Ovary (tissue), 9 donors: ENCODE data around the gene ATP7A. TPM values are rescaled to one million over a fixed set of nuclear protein-coding genes. Genes with fewer than 3 reads are reported as not detected.

Experiments
- DNase-seq, 5 donors: peaks; one replicate each; pipeline ENCODE4 v3.0.0-alpha.2; 2019 to 2020
- H3K27ac ChIP-seq, 2 donors: fragments of 200-600 bp; one replicate each; pipeline versions ENCODE4 v1.5.1 to v1.8.0; 2019 to 2022
- H3K27me3 ChIP-seq: fragments of 200-600 bp; one replicate; pipeline ENCODE4 v1.8.0; 2022
- H3K36me3 ChIP-seq: fragments of 200-600 bp; sonication (generic); one replicate; pipeline ENCODE4 v1.5.1; 2019
- H3K4me1 ChIP-seq: one replicate; pipeline ENCODE4 v1.8.1; 2013; ENCODE audit warnings: mild to moderate bottlenecking, moderate library complexity; ENCODE audit not compliant: insufficient read depth
- H3K4me3 ChIP-seq: fragments of 200-600 bp; sonication (generic); one replicate; pipeline ENCODE4 v1.5.1; 2017
- H3K9me3 ChIP-seq, 2 donors: fragments of 200-600 bp in 1 of 2; sonication (generic) in 1 of 2; one replicate each; pipeline versions ENCODE4 v1.5.1 to v1.8.1; 2013 to 2019; ENCODE audit warnings: mild to moderate bottlenecking in 1 of 2, moderate library complexity in 1 of 2
- CTCF ChIP-seq, 3 donors: fragments of 450-650 bp in 2 of 3; fragments of 200-600 bp in 1 of 3; IDR thresholded peaks; one replicate each; pipeline versions ENCODE4 v1.5.1 to v1.8.0; 2016 to 2022; ENCODE audit warnings: antibody characterized with exemption in 3 of 3, mild to moderate bottlenecking in 1 of 3
- EP300 ChIP-seq: sonication (generic); formaldehyde crosslinking; IDR thresholded peaks from one replicate; pipeline ENCODE4 v1.6.1; 2017; ENCODE audit warnings: antibody characterized with exemption
- POLR2A ChIP-seq: fragments of 450-650 bp; IDR thresholded peaks from one replicate; pipeline ENCODE4 v1.6.1; 2017; ENCODE audit warnings: antibody characterized with exemption, mild to moderate bottlenecking, moderate library complexity
- WGBS, 3 donors: extraction: QIAGEN DNeasy Blood & Tissue Kit in 1 of 3; methylation state at CpG; one replicate each; pipeline versions ENCODE4 v1.1.5 to v1.1.7; 2013 to 2017; 5-methylcytosine and 5-hydroxymethylcytosine counted together
- intact Hi-C, 4 donors: fragments of 100-400 bp; cut with DNase I; formaldehyde crosslinking; loops; one replicate each; pipeline versions ENCODE4 v1.11.0 to v1.15.1; 2022 to 2023
- polyA plus RNA-seq, 2 donors: library from polyadenylated mRNA; stranded (reverse); fragments of 200-250 nt in 1 of 2; fragments of 350-450 nt in 1 of 2; fragmentation: Illumina TruSeq in 1 of 2; extraction: RNeasy Lipid Tissue Mini Kit (QIAGEN cat#74804) in 1 of 2; gene quantifications; one replicate each; pipeline ENCODE4 v1.2.3, GENCODE V29; 2013 to 2014
- total RNA-seq, 7 donors: library from RNA; depleted of rRNA in 2 of 7; stranded (reverse); fragments of >200 nt in 2 of 7; fragmentation: NEBNext Ultra II Directional in 3 of 7; extraction: Animal tissue kit (Norgen Biotek cat#: 25700) in 3 of 7; gene quantifications; one replicate each; pipeline versions ENCODE4 v1.1.0 to v1.2.4, GENCODE V29; 2016 to 2023
- donor health status: DM: no; HTN: no; CAD: no; lungs with moderate emphysema.
- donor health status: DM: no; HTN: no; CAD: no.
- donor health status: Bipolar disorder and iron deficiency.
- donor health status: DM: yes; HTN: yes; CAD: no.
- donor health status: DM: no; HTN: no; CAD: no.
- donor health status: DM: yes; HTN: yes; CAD: no.

Gene ATP7A
- total and polyA plus RNA-seq, 9 donors, result 2.3 to 11.2 (median 10.2) TPM

DNA sequence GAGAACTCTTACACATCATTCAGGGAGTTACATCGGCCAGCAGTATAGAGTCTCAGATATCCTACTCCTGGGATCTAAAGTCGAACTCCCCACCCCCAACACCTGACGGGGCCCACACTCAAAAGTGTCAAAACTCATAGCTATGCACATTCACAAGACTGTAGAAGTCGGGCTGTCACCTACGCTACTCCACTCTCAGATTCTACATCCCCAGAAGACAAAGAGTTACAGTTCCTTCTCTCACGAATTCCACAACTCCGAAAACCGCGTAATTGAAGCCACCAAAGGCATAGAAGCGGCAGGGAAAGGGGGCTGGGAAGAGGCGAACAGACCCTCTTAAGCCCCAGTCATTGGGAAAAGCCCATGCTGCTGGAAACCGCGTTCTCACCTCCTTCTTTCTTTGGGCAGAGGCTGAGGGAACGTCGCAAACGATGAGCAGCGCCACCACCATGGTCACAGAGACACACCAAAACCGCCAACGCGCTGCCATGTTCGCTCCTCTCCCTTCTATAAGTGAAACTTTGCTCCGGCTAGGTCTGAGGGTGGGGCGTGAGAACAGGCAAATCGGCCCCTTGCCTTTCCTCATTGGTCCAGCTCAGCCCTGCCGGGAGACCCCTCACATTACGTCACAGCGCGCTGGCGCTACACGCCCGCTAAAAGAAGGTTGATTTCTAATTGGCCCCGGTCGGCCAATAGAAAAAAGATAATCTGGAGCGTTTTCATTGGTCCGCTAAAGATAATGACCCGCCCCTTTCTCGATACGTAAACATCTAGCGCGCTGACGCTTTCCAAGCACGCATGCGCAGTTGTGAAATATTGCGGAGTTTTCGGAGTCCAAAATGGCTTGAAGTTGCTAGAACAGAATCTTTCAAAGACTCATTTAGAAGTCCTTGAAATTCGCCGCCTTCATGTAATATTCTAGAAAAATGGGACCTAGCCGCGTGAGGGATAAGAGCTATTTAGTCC is 15.3 kb upstream of the ATP7A start, which contains the start of gene MAGT1:
Gene MAGT1 (minus strand): TSS at position 515 of the 966 bp plus-strand sequence. CDS start 25 bp downstream, at position 490.
- H3K9me3 ChIP-seq, result no peaks in the 10 kb centered on the region
- 30 to 43% (median 36%) methylated on average over 49 of the region's 49 CpGs for WGBS, 3 donors
- intact Hi-C loops, result no loop called here

GRCh38 chrX:77899081-77899828 is 11.2 kb upstream of the ATP7A start, which contains the start of gene COX7B:
TSS of gene COX7B (plus strand) at chrX:77899468. CDS start at chrX:77899554, 86 bp downstream.
- Histone ChIP-seq H3K36me3 (no peaks in the 10 kb centered on the region), H3K27ac (peak within 1 kb of the TSS; percentile 52 to 60), H3K27me3 (no peaks in the 10 kb centered on the region), H3K9me3 (no peaks in the 10 kb centered on the region), H3K4me3 (peak within 1 kb of the TSS; percentile 45), H3K4me1 (no peaks in the 10 kb centered on the region)
- DNase-seq, result peak; percentile 42 to 79 (median 51)
- intact Hi-C loops, result no loop called here
- TF ChIP-seq CTCF (IDR thresholded peaks at IDR 0.05), result peak in 1 of 3 donors; percentile 27
- peak; percentile 50 for TF ChIP-seq POLR2A
- TF ChIP-seq EP300, result no peak
- WGBS, 3 donors, result 35 to 39% (median 38%) methylated on average over 28 of the region's 28 CpGs

More for the DNA sequence above, 15.3 kb upstream of the ATP7A start, which contains the start of gene MAGT1:
- peak; percentile 88 to 93 (median 91) for DNase-seq
- Histone ChIP-seq H3K36me3 (no peaks in the 10 kb centered on the region), H3K27ac (peak within 1 kb of the TSS; percentile 65 to 78), H3K4me1 (no peaks in the 10 kb centered on the region), H3K4me3 (peak within 1 kb of the TSS; percentile 66), H3K27me3 (no peaks in the 10 kb centered on the region)
- TF ChIP-seq POLR2A (peak; percentile 80), CTCF (IDR thresholded peaks at IDR 0.05) (no peak)

DNA sequence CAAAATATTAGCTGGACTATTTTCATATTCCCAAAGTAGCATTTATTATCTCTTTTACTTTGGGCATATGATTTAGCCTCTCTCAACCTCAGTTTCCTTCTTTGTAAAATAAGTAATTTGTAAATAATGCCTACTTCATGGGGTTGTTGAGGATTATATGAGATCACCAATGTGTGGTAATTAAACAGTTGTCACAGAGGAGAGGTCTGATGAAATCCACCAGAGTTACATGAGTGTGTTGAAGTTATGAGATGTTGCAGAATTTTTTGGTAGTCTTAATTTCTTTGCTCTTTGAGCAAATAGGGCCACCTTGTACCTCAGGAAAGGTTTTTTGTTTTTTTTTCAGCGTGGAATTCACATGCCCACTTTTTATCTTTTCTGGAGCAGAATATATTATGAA is 9.8 kb upstream of the ATP7A start:
- TF ChIP-seq CTCF (IDR thresholded peaks at IDR 0.05), result no peak
- TF ChIP-seq POLR2A, result no peak
- TF ChIP-seq EP300, result no peak
- H3K27ac ChIP-seq, result no peak overlapping the region
- no peaks in the 10 kb centered on the region for H3K4me1 ChIP-seq
- no peaks in the 10 kb centered on the region for H3K36me3 ChIP-seq
- intact Hi-C loops, result no loop called here
- peak overlapping the region; percentile 45 for H3K4me3 ChIP-seq
- H3K9me3 ChIP-seq, result no peaks in the 10 kb centered on the region
- no peaks in the 10 kb centered on the region for H3K27me3 ChIP-seq
- WGBS, 3 donors, result 51 to 65% (median 55%) methylated on average over 1 of the region's 1 CpG
- DNase-seq, result no peak

DNA sequence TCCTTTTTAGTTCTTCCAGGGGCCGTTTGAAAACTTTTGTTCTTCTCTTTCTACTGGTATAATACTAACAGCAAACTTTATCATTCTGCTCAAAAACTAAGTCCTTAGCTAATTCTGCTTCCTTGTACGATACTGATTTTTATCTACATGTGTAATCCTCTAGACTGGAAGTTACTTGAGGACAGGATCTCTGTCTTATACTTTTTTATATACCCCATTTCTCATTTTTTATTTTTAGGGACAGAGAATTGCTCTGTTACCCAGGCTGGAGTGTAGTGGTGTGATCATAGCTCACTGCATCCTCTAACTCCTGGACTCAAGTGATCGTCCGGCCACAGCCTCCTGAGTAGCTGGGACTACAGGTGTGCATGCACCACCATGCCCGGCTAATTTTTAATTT is 9.0 kb upstream of the ATP7A start:
- no peak overlapping the region for H3K27ac ChIP-seq
- H3K27me3 ChIP-seq, result no peaks in the 10 kb centered on the region
- no peak overlapping the region for H3K4me3 ChIP-seq

More for the DNA sequence above, 9.0 kb upstream of the ATP7A start:
- DNase-seq, result no peak
- Histone ChIP-seq H3K36me3 (no peaks in the 10 kb centered on the region), H3K9me3 (no peaks in the 10 kb centered on the region), H3K4me1 (no peaks in the 10 kb centered on the region)
- TF ChIP-seq EP300 (no peak), POLR2A (no peak), CTCF (IDR thresholded peaks at IDR 0.05) (no peak)
- intact Hi-C loops, result no loop called here
- 78 to 87% (median 86%) methylated on average over 5 of the region's 5 CpGs for WGBS, 3 donors
